HG03520 (cell line): Measurements from ENCODE around the gene MISP3.
A peak's percentile ranks its signal among the peaks of the same experiment; 100 is the strongest.

Source experiments
- ATAC-seq: cut with Tn5 transposase; IDR thresholded peaks from one replicate; pipeline ENCODE4 v1.9.1; 2021; ENCODE audit warnings: mild to moderate bottlenecking, moderate library complexity; ENCODE audit not compliant: unreplicated experiment

Gene MISP3

GRCh38 chr19:14101003-14101545 lies 28.5 kb downstream of the MISP3 start:
- ATAC-seq = no peak

DNA sequence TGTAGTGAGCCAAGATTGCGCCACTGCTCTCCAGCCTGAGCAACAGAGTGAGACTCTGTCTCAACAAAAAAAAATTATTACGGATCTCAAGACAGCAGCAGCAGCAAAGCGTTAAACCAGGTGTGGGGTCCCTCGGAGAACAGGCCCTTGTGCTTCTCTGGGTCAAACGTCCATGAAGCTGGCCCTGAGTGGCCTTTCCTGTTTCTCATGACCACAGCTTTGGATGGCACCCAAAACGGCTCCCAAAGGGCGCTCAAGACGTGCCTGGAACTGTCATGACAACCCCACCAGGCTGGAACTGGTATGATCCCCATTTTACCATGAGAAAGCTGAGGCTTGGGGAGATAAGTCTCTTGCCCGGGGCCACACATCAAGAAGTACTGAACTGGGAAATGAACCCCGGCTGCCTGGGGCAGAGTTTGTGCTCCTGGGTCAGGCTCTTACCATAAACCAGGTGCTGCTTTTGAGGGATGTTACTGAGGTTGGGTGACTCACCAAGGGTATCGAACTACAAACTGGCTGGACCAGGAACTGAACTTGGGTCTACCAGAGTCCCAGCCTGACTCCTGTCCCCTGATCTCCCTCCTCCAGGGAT lies 29.6 kb downstream of the MISP3 start:
- ATAC-seq = no peak

DNA sequence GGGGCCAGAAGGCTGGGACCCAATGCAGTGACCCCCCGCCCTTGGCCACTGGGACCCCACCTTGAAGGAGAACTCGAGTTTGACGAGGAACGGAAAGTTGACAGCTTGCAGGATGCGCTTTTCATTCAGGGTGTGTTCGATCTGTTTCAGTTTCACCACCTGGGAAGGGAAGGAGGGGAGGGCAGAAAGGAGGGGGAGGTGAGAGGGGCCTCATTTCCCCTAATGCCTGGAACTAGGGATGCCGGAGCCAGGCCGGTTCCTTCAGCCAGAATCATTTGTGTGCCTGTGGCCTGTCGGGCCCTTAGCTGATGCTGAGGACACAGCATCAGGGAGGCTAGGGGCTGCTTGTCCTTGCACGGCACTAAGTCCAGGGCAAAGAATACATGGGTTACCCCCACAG lies 30.2 kb downstream of the MISP3 start:
- ATAC-seq = no peak

DNA sequence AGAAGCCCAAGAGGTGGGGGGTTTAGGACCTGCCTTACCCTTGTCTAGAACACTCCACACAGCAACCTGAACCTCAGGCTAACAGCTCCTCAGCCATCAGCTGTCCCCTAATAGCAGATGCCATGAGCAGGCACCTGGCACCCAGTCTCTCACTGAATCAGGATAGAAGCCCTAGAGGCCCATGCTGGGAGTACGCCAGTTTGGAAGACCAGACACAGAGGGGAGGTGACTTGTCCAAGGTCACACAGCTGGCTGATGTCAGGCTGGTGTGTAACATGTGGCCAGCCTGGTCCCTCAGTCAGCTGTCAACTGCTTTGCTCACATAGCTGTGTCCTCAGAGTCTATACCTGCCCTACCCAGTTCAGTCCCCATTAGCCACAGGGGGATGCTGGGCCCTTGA lies 30.7 kb downstream of the MISP3 start:
- ATAC-seq = no peak

DNA sequence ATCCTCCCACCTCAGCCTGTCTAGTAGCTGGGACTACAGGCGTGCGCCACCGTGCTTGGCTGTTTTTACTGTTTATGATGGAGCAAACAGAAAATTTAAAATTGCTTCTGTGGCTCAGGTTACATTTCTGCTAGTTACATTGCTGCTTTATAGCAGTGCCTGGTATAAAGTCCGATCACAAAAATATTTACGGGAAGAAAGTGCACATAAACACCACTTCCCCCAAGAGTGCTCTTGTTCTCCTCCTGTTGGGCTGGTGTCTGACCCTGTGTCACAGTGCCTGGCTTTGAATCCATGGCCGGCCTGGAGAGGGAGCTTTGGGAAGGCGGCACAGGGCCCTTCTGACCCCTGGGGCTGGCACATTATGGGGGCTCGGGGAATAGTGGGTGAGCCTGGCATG lies 33.1 kb downstream of the MISP3 start:
- ATAC-seq = no peak

GRCh38 chr19:14106840-14107239 lies 34.3 kb downstream of the MISP3 start:
- ATAC-seq = no peak

DNA sequence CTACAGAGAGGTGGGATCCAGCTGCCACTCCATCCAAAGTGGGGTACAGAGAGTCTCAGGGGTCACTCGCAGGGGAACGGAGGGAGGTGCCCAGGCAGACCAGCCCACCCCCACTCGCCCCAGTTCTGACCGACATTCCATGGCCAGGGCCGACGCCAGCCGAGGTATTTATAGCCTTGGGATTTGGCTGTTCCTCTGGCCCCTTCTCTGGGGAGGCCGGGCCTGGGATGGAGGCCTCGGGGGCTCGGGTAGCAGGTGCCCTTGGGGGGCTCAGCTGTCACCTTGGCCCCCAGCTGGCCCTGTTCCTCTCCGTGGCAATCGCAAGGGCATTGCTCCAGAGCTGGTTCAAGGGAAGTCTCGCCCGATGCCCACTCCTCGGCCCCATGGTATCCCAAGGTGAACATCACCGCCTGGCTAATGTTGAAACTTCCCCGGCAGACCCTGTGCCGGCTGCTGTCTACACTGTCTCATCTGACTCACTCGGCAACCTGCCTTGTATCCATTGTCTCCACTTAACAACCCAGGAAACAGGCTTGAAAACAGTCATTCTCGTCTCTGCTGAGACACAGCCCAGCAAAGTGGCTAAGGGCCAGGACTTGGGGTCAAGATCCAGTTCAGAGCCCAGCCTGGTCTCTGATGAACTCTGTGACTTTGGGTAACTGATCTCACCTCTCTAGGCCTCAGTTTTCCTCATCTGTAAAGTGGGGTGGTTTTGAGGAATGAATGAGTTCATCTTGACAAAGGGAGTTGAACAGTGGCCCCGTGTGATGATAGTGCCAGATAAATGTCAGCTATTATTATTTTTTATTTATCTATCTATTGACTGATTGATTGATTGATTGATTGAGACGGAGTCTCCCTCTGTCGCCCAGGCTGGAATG lies 35.2 kb downstream of the MISP3 start:
- ATAC-seq = no peak

GRCh38 chr19:14110650-14111049 lies 38.1 kb downstream of the MISP3 start:
- no peak for ATAC-seq

GRCh38 chr19:14111486-14111885 lies 38.9 kb downstream of the MISP3 start:
- no peak for ATAC-seq

GRCh38 chr19:14112051-14112808 lies 39.6 kb downstream of the MISP3 start:
- no peak for ATAC-seq

GRCh38 chr19:14112809-14113385 lies 40.3 kb downstream of the MISP3 start:
- no peak for ATAC-seq

DNA sequence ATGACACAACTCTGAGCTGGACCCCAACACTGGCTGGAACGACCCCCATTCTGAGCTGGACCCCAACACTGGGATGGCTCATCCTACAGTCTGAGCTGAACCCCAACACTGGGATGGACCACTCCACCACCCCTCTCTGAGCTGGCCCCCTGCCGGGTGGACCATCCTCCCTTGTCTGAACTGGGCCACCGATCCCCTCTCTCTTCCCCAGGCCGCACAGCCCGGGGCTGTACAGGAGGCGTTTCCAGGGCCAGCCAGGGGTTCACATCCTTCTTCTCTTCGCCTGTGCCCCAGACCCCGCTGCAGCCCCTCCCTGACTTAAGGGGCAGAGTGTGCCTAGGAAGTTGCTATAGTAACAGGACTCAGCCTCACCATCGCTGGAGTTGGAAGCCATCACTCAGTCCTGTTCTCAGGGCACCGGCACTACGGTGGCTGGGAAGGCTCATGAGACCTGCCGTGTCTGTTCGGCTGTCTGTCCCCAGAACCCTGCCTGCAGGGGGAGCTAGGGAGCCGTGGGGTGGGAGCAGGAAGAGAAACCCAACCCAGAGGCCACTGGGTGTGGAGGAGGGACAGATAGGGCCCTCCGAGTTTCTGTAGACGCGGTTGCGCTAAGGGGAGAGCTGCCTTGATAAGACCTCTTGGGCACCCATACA lies 41.3 kb downstream of the MISP3 start:
- ATAC-seq = no peak

- ATAC-seq = no peak
Observed at GRCh38 chr19:14114439-14114838, 41.9 kb downstream of the MISP3 start.

DNA sequence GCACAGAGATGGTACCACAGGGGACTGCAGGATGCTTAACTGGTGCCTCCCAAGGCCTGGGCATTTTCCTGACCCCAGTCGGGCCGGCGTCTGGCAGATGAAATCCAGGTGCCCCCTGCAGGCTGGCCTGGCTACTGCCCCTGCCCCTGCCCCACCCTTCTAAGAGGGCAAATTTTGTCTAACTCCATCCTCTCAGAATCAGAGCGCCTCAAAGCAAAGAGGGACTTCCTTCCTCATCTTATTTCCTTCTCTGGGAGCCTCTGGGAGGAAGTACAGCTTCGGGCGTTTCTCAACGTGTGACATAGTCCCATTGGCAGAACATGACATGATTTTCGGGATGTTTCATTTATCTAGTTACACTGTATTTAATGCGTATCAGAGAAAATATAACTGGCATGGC lies 42.3 kb downstream of the MISP3 start:
- no peak for ATAC-seq

GRCh38 chr19:14115756-14116155 lies 43.2 kb downstream of the MISP3 start:
- ATAC-seq = no peak

DNA sequence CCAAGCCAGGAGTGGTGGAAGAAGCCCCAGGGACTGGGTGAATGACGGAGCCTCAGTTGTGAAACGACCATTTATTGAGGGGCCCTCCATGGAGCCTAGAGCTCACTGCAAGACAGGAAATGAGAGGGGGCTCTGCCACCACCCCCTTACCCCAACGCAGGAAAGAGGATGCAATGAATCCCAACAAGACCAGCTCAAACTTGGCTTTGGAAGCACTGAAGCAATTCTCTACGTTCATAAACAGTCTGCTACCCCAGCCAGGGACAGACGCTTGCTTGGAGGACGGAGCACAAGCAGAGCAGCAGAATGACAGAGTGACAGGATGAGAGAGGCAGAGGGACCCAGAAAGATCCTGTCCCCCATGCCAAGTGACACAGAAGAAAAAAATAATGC lies 43.9 kb downstream of the MISP3 start:
- ATAC-seq = no peak

DNA sequence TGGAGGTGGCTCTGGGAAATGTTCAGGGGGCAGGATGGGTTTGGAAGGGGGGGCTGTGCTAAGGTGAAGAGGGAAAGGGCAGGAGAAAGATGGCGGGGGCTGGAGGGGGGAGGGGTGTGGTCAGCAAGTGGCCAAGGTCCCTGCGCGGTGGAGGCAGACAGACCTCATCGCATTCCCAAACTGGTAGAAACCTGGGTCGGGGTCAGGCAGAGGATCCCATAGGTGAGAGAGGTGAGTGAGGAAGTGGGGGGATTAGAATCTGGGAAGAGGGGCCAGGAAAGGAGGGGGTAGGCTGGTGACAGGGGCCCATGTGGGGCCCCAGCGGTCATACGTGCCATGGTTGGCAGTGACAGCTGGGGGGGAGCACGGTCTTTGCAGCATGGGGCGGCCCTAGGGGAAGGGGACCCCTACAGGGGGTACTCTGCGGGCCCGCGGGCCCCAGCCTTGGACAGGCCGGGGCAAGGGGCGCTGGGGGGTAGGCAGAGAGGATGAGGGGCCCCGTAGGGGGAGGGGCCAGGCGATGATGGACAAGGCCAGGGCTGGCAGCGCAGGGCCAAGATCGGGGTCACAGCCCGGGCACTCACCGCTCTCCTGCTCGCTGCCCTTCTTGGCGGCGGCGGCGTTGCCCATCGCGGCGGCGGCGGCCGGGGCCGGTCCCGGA lies 44.5 kb downstream of the MISP3 start:
- no peak for ATAC-seq

- ATAC-seq = peak; percentile 84
Observed at GRCh38 chr19:14117668-14118164, 45.1 kb downstream of the MISP3 start, which contains the start of gene PRKACA. Gene PRKACA, minus strand, starts transcription at chr19:14117762. Its CDS starts 215 bp downstream, at chr19:14117547.

- ATAC-seq = peak; percentile 19
Observed at GRCh38 chr19:14118165-14119051, 45.8 kb downstream of the MISP3 start.
